ENCODE results near the gene BRIP1.

Gene BRIP1

DNA sequence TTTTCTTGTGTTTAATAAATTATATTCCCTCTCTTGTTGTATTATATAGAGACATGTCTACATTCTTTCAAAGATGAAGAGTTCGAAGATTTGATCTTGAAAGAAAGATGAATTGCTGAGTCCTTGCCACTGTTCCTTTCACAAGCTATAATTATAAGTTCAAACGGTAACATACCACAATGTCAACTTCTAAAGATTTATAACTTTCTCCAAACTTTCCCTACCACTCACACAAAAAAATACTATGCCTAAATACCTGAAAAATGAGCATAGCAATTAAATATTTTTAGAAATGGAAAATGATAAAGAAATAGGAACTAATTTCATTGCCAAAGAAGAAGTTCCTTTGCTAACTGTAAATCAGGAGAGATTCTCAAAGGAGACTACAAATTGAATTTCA lies 50.6 kb downstream of the BRIP1 start:
- TF ChIP-seq, protein P1, sequence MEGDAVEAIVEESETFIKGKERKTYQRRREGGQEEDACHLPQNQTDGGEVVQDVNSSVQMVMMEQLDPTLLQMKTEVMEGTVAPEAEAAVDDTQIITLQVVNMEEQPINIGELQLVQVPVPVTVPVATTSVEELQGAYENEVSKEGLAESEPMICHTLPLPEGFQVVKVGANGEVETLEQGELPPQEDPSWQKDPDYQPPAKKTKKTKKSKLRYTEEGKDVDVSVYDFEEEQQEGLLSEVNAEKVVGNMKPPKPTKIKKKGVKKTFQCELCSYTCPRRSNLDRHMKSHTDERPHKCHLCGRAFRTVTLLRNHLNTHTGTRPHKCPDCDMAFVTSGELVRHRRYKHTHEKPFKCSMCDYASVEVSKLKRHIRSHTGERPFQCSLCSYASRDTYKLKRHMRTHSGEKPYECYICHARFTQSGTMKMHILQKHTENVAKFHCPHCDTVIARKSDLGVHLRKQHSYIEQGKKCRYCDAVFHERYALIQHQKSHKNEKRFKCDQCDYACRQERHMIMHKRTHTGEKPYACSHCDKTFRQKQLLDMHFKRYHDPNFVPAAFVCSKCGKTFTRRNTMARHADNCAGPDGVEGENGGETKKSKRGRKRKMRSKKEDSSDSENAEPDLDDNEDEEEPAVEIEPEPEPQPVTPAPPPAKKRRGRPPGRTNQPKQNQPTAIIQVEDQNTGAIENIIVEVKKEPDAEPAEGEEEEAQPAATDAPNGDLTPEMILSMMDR (IDR thresholded peaks at IDR 0.05; ENCODE audit: insufficient read depth, missing control alignments): no peak
- DNase-seq (ENCODE audit: insufficient read length, low spot score) (no peak), FAIRE-seq (no peak)

DNA sequence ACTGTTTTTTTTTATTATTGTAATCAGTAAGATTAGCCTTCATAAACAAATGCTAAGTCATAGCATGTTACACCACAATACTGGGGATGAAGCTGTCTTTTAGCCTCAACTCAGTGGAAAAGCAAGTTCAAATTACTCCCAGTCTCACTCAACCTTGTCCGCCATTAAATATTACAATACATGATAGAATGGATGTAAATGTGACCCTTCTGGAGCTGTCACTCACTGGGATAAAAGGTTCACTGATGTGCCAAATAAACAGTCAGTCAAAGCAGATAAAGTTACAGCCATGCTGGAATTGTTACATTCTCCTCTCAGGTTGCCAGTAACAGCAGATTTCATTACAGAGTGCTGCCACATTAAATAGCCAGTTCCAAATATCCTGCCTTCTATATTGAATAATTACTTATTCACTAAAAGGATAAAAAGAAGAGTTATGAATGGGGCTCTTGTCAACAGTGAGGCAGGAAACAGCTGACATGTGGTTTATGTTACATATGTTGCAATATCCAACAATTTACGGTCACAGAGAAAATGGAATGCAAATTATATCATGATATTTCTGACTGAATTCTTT lies 53.4 kb downstream of the BRIP1 start:
- TF ChIP-seq, protein P1 (IDR thresholded peaks at IDR 0.05; ENCODE audit: insufficient read depth, missing control alignments): no peak
- DNase-seq (ENCODE audit: insufficient read length, low spot score): no peak
- FAIRE-seq: no peak

DNA sequence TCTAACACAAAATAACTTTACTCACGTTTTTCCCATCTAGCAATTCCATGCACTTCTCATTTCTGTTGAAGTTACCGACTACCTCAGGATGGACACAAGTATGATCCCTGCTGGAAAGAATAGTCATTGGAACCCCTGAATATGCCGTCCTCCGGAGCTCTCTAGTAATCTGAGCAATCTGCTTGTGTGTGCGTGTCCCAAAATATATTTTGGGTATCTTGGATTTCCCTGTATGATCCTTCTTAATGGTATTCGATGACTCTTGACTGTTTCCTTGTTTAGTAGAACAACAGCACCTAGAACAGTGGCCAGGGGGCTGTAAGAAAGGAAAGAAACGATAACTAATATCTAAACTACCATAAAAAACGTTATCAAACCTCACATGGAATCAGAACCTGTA lies 54.9 kb downstream of the BRIP1 start:
- no peak for DNase-seq (ENCODE audit: insufficient read length, low spot score)
- no peak for FAIRE-seq
- TF ChIP-seq, protein P1 (IDR thresholded peaks at IDR 0.05; ENCODE audit: insufficient read depth, missing control alignments): no peak

DNA sequence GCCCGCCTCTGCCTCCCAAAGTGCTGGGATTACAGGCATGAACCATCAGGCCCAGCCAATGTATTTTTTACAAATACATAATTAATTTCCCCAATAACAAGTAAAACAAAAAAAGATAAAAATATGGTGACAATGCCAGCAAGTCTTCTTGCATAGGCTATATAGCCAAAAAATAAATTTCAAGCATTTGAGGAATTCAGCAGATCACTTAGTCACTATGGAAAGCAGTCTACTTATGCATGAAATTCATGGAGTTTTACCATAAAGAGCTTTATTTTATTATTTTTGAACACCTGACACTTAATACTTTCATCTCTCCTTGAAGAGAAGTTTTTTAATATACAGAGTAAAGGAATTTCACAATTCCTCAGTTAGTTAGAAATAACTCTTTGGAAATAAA lies 56.4 kb downstream of the BRIP1 start:
- TF ChIP-seq, protein P1 (IDR thresholded peaks at IDR 0.05; ENCODE audit: insufficient read depth, missing control alignments): no peak
- FAIRE-seq: no peak
- no peak for DNase-seq (ENCODE audit: insufficient read length, low spot score)

DNA sequence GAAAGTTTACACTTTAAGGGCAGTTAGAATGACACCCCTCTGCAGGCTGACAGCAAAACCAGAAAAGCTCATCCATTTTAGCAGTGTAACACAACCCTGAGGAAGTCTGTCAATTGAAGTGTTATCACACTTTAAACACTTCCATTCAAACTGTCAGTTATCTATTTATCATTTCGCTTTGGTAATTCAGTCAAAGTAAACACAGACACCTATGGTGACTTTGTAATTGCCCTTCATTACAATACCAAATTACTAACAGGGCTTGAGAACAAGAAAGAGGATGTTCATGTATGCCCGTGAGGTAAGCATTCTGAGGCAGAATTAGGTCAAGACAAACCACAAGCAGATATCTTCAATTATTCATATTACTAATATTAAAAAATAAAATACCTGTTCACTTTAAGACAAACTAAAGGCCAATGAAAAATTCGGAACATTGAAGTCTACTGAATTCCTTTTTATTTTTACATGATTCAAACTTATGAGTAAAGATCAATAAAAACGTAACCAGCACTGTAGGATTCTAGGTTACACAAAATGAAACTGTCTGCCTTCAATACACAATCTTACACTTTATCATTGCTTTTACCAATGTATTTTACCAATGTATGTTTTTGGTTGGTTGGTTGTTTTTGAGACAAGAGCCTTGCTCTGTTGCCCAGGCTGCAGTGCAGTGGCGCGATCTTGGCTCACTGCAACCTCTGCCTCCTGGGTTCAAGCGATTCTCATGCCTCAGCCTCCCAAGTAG lies 57.1 kb downstream of the BRIP1 start:
- no peak for DNase-seq (ENCODE audit: insufficient read length, low spot score)
- TF ChIP-seq, protein P1 (IDR thresholded peaks at IDR 0.05; ENCODE audit: insufficient read depth, missing control alignments): no peak
- FAIRE-seq: no peak

DNA sequence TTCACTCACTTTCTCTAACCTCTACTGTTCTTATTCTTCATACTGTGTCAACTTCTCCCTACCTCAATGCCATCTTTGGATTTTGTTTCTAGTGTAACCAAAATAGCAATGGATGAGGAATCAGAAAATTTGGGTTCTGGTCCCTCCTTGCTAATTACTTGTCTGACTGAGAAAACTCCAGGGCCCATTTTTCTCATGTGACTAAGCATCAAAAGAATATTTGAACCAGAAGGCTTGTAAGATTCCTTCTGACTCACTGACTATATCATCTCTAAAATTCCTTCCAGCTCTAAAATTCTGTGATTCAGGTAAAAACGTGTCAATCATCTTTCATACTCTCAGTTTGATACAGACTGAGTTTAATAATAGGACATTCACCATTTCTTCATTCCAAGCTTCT lies 57.9 kb downstream of the BRIP1 start:
- DNase-seq (ENCODE audit: insufficient read length, low spot score) (no peak), FAIRE-seq (no peak)
- TF ChIP-seq, protein P1 (IDR thresholded peaks at IDR 0.05; ENCODE audit: insufficient read depth, missing control alignments): no peak

DNA sequence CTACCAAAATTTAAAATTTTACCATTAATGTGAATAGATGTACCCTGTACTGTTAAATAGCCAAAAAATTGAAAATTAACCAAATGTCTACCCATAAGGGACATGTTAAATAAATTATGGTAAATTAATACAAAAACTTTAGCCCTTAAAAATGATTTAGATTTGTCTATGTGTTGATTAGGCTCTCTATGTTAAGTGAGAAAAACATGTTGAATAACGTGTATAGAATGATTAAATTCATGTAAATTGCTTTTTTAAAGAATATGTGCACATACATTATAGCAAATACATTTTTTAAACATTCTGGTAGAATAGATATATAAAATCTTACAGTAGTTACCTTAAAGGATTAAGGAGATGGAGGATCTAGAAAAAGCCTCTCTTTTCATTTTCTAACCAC lies 59.5 kb downstream of the BRIP1 start:
- FAIRE-seq (no peak), DNase-seq (ENCODE audit: insufficient read length, low spot score) (no peak)
- TF ChIP-seq, protein P1 (IDR thresholded peaks at IDR 0.05; ENCODE audit: insufficient read depth, missing control alignments): no peak
